ENCODE results near the gene LMO2.

LMO2 gene

DNA sequence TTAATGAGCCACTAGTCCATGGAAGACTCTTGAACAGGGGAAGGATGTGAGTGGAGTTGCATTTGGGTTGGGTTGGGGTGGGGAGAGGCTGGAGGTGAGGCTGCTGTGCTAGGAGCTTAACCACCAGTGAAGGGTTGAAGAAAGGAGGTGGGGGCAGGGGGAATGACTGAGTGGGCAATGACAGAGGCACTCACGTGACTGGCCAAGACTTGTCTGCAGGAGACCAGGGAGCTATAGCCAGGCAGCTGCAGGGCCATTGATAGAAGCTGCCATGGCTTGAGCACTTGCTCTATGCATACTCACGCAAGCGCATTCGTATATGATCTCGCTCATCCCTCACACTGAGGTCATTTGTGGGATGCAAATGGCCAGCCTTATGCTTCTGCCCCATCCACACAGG is 4.0 kb downstream of the LMO2 start:
- DNase-seq (ENCODE audit: low read depth), result no peak

DNA sequence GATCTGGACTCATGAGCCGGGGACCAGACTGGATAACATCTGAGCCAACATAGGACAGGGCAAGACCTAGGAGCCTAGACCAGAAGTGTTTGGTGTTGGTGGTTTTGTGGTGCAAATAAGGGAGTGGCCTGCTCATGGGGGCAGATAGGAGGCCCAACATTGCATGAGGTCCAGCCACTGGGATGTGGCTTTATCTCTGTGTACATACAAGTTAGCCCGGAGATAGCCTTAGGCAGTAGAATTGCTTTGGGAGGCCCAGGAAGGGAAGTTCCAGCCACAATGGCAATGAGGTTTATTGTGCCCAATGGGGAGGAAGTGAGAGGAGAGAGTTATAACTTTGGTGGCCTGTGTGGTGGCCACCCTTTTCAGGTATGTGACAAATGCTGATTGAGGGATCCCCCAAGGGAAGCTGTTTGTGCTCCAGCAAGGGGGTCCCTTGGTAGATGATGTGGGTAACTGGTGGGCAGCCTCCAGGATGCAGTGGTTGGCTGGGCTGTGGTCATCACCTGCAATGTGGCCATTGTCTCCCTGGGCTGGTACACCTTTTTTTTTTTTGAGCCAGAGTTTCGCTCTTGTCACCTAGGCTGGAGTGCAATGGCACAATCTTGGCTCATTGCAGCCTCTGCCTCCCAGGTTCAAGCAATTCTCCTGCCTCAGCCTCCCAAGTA is 6.4 kb downstream of the LMO2 start:
- DNase-seq (ENCODE audit: low read depth), result no peak

GRCh38 chr11:33884601-33885000 is 7.3 kb downstream of the LMO2 start:
- DNase-seq (ENCODE audit: low read depth), result no peak

DNA sequence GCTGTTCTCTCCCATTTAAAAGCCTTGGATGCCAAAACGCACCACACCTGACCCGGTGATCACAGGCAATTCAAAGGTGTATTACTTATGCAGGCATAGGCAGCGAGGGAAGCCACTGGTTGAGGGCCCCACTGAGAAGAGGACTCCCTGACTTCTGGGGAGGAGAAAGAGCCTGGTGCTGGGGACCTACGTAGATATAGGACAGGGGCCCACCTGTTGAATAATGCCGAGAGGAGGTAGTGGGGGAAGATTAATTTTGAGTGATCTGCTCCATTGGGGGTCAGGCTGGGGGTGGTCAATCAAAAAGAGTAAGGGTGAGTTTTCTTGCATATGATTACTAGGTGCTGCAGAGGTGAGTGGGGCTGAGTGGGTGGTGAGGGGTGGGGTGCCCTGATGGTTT is 7.8 kb downstream of the LMO2 start:
- DNase-seq (ENCODE audit: low read depth), result no peak

- DNase-seq (ENCODE audit: low read depth), result no peak
These were observed 10.0 kb downstream of the LMO2 start for GRCh38 chr11:33881651-33882503.

- no peak for DNase-seq (ENCODE audit: low read depth)
These were observed 10.9 kb downstream of the LMO2 start for GRCh38 chr11:33880979-33881378.

DNA sequence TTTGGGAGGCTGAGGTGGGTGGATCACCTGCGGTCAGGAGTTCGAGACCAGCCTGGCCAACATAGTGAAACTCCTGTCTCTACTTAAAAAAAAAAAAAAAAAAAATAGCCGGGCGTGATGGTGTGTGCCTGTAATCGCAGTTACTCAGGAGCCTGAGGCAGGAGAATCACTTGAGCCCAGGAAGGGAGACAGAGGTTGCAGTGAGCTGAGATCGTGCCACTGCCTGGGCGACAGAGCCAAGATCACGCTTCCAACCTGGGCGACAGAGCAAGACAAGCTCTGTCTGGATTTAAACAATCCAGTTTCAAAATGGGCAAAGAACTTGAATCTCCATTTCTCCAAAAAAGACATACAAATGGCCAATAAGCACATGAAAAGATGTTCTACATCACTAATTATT is 12.5 kb downstream of the LMO2 start:
- DNase-seq (ENCODE audit: low read depth), result no peak

- DNase-seq (ENCODE audit: low read depth), result no peak
These were observed 14.8 kb downstream of the LMO2 start for GRCh38 chr11:33877038-33877437.

DNA sequence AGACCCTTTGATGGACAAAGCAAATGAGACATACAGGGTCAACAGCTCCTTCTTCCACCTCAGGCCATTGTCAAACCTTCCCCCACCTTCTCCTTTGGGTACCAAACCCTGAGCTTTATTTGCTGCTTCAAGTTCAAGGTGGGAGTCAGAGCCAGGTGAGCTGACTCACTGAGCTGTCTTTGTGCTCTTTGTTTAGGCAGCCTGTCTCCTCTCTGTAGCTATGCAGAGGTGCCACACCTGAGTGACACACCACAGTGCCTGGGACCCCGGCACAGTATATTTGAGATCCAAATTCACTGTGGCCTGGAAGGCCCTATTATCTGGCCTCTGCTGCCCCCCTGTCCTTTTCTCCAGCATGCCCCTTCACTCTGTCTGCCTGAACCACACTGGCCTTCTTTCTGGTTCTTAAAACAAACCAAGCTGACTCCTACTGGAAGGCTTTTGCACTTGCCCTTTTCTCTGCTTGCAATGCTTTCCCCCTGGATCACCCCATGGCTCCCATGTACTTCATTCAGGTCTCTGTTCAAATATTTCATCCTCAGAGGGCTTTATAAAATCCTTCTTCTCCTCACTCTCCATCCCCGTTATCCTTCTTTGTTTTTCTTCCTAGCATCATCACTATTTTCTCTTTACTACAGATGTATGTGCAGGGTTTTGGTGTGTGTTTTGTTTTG is 16.1 kb downstream of the LMO2 start:
- no peak for DNase-seq (ENCODE audit: low read depth)

DNA sequence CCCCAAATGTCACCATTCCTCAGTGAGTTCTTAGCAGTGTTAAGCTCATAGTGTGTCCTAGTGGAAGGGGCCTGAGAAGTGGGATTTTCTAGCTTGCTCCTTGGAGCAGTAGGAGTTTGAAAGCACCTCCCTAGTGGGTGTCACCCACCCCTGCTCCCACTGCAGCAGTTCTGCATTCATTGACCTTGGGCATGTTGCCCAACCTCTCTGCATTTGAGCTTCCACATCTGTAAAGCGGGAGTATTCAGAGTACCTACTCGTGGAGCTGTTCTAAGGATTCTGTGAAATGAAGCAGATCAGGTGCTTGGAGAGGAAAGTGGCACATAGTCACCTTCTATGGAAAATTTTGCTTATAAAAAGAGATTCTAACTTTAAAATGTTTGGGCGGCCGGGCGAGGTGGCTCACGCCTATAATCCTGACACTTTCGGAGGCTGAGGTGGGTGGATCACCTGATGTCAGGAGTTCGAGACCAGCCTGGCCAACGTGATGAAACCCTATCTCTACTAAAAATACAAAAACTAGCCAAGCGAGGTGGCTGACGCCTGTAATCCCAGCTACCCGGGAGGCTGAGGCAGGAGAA is 16.9 kb downstream of the LMO2 start:
- no peak for DNase-seq (ENCODE audit: low read depth)

GRCh38 chr11:33874433-33874832 is 17.4 kb downstream of the LMO2 start:
- DNase-seq (ENCODE audit: low read depth), result no peak

DNA sequence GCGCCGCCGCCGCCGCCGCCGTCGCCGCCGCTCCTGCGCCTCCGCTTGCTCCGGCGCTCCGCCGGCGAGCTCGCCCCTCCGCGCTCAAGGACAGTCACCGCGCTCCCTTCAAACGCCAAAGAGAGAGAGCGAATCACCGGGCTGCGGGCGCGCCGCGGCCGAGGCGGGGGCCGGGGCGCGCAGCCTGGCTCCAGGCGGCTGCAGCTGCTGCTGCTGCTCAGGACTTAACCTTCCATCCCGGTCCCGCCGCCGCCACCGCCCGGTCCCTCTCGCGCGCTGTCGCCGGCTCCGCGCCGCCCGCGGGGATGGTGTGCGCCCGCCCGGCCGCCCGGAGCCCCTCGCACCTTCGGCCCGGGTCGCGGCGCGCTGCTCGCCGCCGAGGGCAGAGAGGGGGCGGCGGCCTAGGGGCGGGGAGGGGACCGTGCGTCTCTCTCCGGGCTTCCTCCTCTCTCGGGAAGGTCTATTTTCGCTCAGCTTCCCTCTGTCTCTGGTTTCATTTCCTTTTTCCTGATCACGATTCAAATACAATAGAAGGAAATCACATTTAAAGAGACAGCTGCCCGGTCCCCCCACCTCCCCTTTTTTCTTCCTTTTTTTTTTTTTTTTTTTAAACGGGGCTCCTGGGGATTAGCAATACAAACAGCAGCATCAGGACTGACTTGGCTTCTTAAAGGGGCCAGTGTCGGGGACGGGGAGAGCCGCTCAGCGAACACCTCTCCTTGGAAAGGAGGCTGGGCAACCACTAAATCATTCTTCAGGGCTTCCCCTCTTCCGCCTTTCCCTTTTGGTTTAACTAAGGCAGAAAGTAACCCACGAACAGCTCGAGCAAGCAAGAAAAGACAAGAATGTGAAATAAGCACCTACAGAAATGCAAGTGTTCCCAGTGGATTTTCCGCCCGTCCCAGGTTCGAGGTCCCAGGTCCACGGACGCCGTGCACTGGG is 22.1 kb downstream of the LMO2 start:
- DNase-seq (ENCODE audit: low read depth), result no peak

GRCh38 chr11:33868647-33869461 is 23.0 kb downstream of the LMO2 start:
- DNase-seq (ENCODE audit: low read depth), result no peak

- DNase-seq (ENCODE audit: low read depth), result no peak
These were observed 23.8 kb downstream of the LMO2 start for GRCh38 chr11:33867996-33868646.

GRCh38 chr11:33867561-33867960 is 24.3 kb downstream of the LMO2 start:
- no peak for DNase-seq (ENCODE audit: low read depth)

GRCh38 chr11:33866936-33867335 is 24.9 kb downstream of the LMO2 start:
- no peak for DNase-seq (ENCODE audit: low read depth)

DNA sequence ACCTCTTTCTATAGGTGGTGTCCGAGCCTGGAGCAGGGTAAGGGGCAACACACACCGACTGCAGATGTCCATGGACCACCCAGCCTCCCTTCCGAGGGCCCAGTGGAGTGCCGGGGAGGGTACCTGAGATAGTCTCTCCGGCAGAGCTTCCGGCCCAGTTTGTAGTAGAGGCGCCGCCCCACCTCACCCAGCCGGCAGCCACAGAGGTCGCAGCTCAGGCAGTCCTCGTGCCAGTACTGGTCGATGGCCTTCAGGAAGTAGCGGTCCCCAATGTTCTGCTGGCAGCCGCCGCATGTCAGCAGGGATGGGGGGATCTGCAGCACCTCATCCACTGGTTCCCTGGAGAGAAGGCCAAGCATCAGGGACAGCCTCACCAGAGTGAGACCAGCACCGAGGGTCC is 27.4 kb downstream of the LMO2 start:
- no peak for DNase-seq (ENCODE audit: low read depth)

DNA sequence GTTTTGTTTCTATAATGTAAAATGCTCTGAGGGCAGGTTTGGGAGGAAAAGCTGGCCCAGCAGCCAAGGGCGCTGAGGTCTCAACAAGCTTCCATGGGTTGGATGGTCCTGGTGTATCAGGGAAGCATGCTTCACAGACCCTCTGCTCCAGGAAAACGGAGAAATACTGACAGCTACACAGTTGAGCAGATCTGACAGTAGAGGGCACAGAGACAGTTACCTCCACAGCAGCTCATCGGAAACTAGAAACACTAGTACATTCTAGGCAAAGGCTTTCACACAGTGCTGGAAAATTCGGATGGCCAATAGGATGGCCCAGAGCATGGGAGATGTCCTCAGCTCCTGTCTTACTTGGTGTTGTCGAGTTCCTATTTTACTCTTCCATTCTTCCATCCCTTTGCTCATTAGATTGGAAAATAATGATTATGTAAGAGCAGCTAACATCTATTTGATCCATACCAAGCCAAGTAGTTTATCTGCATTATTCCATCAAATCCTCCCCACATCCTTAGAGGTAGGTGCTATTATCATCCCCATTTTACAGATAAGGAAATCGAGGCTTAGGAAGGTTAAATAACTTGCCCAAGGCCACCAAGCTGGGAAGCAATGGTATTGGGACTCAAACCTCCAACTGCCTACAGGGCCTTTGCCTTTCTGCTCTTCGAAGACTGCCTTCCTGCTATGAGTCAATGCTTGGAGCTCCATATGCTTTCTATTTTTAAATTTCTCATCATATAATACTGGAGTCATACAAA is 28.3 kb downstream of the LMO2 start:
- DNase-seq (ENCODE audit: low read depth), result no peak

- no peak for DNase-seq (ENCODE audit: low read depth)
These were observed 29.8 kb downstream of the LMO2 start for GRCh38 chr11:33861941-33862589.
